Mucosa of descending colon (tissue), 3 donors: Measurements from ENCODE around the gene RB1. TPM values are rescaled to one million over a fixed set of nuclear protein-coding genes. Genes with fewer than 3 reads are reported as not detected.

ENCODE experiments used
- ATAC-seq: fragments of 200-7000 bp; cut with Tn5 transposase; one replicate; pipeline ENCODE4 v1.9.1; 2020; ENCODE audit warnings: mild to moderate bottlenecking, moderate library complexity
- DNase-seq, 3 donors: peaks; one replicate each; pipeline ENCODE4 v3.0.0-alpha.2; 2020
- H3K36me3 ChIP-seq: fragments of 200-600 bp; one replicate; pipeline ENCODE4 v1.8.0; 2021; ENCODE audit warnings: low read depth, mild to moderate bottlenecking
- H3K4me1 ChIP-seq: fragments of 200-600 bp; one replicate; pipeline ENCODE4 v1.8.0; 2021; ENCODE audit warnings: low read depth, mild to moderate bottlenecking
- H3K4me3 ChIP-seq: fragments of 200-600 bp; one replicate; pipeline ENCODE4 v1.8.0; 2021; ENCODE audit warnings: mild to moderate bottlenecking
- H3K9me3 ChIP-seq: fragments of 200-600 bp; one replicate; pipeline ENCODE4 v1.8.0; 2021; ENCODE audit warnings: mild to moderate bottlenecking
- intact Hi-C, 2 donors: fragments of 100-400 bp; cut with DNase I in 1 of 2; cut with micrococcal nuclease in 1 of 2; formaldehyde crosslinking; loops; one replicate each; pipeline versions ENCODE4 v1.11.0 to v1.11.1; 2022; cut with DNase I, micrococcal nuclease
- total RNA-seq, 3 donors: library from RNA; stranded (reverse); fragmentation: NEBNext Ultra II Directional in 2 of 3; extraction: Animal tissue kit (Norgen Biotek cat#: 25700) in 2 of 3; gene quantifications; one replicate each; pipeline versions ENCODE4 v1.2.1 to v1.2.4, GENCODE V29; 2021 to 2023
- TF ChIP-seq, protein P1 (sequence below): fragments of 200-600 bp; IDR thresholded peaks from one replicate; pipeline ENCODE4 v1.8.0; 2022; ENCODE audit warnings: antibody characterized with exemption, mild to moderate bottlenecking
- donor health status: DM: no; HTN: no; CAD: no; lungs with moderate emphysema.
- donor health status: DM: no; HTN: no; CAD: no.
- donor health status: DM: no; HTN: yes; CAD: no.

Gene RB1
- total RNA-seq, 3 donors from 2014 or later = 23.4 to 30.0 (median 29.3) TPM

- Histone ChIP-seq H3K36me3 (no peaks in the 10 kb centered on the region), H3K4me1 (peaks cover 15% of the 10 kb centered on the region), H3K4me3 (no peak overlapping the region), H3K9me3 (peaks cover 6% of the 10 kb centered on the region)
- TF ChIP-seq, protein P1, sequence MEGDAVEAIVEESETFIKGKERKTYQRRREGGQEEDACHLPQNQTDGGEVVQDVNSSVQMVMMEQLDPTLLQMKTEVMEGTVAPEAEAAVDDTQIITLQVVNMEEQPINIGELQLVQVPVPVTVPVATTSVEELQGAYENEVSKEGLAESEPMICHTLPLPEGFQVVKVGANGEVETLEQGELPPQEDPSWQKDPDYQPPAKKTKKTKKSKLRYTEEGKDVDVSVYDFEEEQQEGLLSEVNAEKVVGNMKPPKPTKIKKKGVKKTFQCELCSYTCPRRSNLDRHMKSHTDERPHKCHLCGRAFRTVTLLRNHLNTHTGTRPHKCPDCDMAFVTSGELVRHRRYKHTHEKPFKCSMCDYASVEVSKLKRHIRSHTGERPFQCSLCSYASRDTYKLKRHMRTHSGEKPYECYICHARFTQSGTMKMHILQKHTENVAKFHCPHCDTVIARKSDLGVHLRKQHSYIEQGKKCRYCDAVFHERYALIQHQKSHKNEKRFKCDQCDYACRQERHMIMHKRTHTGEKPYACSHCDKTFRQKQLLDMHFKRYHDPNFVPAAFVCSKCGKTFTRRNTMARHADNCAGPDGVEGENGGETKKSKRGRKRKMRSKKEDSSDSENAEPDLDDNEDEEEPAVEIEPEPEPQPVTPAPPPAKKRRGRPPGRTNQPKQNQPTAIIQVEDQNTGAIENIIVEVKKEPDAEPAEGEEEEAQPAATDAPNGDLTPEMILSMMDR = no peak
- DNase-seq = no peak
- intact Hi-C loops = no loop called here
- ATAC-seq = no peak
Observed at GRCh38 chr13:48398450-48399095, 95.0 kb downstream of the RB1 start.

GRCh38 chr13:48400090-48400694 lies 96.6 kb downstream of the RB1 start:
- H3K4me3 ChIP-seq = no peak overlapping the region
- H3K36me3 ChIP-seq = no peaks in the 10 kb centered on the region
- intact Hi-C loops = no loop called here
- H3K9me3 ChIP-seq = peaks cover 6% of the 10 kb centered on the region
- peaks cover 15% of the 10 kb centered on the region for H3K4me1 ChIP-seq
- TF ChIP-seq, protein P1 = no peak
- no peak for ATAC-seq
- no peak for DNase-seq

GRCh38 chr13:48400850-48401291 lies 97.3 kb downstream of the RB1 start:
- Histone ChIP-seq H3K9me3 (peaks cover 2% of the 10 kb centered on the region), H3K36me3 (no peaks in the 10 kb centered on the region), H3K4me3 (no peak overlapping the region), H3K4me1 (peaks cover 15% of the 10 kb centered on the region)
- DNase-seq (no peak), ATAC-seq (peak; percentile 91)
- TF ChIP-seq, protein P1 = no peak
- intact Hi-C loops = no loop called here

GRCh38 chr13:48401480-48401879 lies 97.9 kb downstream of the RB1 start:
- H3K36me3 ChIP-seq = no peaks in the 10 kb centered on the region
- H3K4me3 ChIP-seq = no peak overlapping the region
- peaks cover 15% of the 10 kb centered on the region for H3K4me1 ChIP-seq
- DNase-seq (no peak), ATAC-seq (no peak)
- TF ChIP-seq, protein P1 = no peak
- no peaks in the 10 kb centered on the region for H3K9me3 ChIP-seq
- intact Hi-C loops = no loop called here

DNA sequence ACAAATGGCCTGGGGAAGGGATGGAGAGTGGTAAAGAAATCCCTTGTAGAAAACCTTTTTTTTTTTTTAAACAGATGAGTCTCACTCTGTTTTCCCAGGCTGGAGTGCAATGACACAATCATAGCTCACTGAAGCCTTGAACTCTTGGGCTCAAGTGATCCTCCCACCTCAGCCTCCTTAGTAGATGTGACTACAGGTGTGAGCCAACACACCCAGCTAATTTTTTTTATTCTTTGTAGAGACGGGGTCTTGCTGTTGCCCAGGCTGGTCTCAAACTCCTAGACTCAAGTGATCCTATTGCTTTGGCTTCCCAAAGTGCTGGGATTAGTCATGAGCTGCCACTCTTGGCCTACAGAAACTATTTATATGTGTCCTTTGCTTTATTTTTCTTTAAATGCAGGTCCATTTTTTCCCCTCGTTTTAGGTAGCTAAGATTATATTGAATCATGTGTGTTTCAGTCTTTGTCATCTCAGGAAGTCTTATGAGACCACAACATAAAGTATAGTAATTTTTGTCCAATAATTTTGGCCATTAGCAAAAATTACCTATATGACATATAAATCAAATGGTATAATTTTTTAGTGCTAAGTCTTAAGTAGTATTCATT lies 98.9 kb downstream of the RB1 start:
- intact Hi-C loops = no loop called here
- no peaks in the 10 kb centered on the region for H3K9me3 ChIP-seq
- TF ChIP-seq, protein P1 = no peak
- H3K36me3 ChIP-seq = no peaks in the 10 kb centered on the region
- no peak overlapping the region for H3K4me3 ChIP-seq
- peaks cover 15% of the 10 kb centered on the region for H3K4me1 ChIP-seq
- DNase-seq (no peak), ATAC-seq (no peak)
